HG03521 (cell line): ENCODE measurements around the gene NBPF4.
"Not testable (repeated sequence)": the region's sequence is repeated elsewhere in the genome, so short reads cannot be mapped to it uniquely, and the experiment has no call there.

Source experiments
- ATAC-seq: cut with Tn5 transposase; IDR thresholded peaks from one replicate; pipeline ENCODE4 v1.9.1; 2021; ENCODE audit warnings: mild to moderate bottlenecking, moderate library complexity; ENCODE audit not compliant: unreplicated experiment

Gene NBPF4, protein sequence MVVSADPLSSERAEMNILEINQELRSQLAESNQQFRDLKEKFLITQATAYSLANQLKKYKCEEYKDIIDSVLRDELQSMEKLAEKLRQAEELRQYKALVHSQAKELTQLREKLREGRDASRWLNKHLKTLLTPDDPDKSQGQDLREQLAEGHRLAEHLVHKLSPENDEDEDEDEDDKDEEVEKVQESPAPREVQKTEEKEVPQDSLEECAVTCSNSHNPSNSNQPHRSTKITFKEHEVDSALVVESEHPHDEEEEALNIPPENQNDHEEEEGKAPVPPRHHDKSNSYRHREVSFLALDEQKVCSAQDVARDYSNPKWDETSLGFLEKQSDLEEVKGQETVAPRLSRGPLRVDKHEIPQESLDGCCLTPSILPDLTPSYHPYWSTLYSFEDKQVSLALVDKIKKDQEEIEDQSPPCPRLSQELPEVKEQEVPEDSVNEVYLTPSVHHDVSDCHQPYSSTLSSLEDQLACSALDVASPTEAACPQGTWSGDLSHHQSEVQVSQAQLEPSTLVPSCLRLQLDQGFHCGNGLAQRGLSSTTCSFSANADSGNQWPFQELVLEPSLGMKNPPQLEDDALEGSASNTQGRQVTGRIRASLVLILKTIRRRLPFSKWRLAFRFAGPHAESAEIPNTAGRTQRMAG

DNA sequence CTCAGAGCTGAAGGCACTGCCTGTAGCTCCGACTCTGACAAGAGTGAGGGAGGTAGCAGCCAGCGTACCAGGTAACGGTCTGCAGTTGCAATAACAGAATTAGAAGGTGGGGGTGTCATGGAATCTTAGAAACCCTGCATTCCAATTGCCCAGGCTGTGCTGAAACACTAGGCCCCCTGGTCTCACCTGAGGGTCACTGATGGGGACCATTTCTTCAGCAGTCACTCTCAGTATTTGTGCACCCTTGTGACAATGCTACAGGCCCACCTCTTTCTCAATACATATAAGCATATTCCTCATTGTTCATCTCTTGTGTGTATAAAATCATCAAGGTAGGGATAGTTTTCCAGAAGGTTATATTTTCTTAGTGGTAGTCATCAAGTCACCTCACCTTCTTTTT, at the start of gene NBPF4:
Gene NBPF4, minus strand, starts transcription at position 101 of the 400 bp plus-strand sequence. CDS start 315 bp downstream, outside the sequence.
- not testable (repeated sequence) for ATAC-seq

DNA sequence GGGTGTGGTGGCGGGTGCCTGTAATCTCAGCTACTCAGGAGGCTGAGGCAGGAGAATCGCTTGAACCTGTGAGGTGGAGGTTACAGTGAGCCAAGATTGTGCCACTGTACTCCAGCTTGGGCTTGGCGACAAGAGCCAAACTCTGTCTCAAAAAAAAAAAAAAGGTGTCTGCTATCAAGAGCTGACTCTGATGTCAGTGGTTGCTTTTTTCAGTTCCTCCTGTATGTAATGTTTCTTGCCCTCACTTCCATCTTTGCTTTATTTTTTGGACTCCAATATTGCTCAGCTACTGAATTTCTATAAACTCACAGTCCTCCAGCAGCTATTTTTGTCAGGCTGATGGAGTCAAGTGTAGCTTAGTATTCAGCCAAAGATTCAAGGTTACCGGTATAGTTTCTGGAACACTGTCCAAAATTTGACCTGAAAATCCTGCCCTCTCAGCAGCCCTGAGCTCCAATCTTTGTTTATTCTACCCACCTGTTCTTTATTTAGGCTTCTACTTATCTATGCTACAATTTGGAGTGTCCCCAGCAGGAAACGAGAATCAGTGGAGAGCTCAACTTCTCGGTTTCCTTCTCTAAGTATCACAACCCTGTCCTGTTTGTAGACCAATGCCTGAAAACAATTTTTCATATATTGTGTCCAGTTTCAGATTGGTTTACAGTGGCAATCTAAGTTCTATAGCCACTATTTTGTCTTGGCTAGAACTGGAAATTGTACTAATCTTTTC, 38.8 kb upstream of the NBPF4 start:
- peak; percentile 69 for ATAC-seq

DNA sequence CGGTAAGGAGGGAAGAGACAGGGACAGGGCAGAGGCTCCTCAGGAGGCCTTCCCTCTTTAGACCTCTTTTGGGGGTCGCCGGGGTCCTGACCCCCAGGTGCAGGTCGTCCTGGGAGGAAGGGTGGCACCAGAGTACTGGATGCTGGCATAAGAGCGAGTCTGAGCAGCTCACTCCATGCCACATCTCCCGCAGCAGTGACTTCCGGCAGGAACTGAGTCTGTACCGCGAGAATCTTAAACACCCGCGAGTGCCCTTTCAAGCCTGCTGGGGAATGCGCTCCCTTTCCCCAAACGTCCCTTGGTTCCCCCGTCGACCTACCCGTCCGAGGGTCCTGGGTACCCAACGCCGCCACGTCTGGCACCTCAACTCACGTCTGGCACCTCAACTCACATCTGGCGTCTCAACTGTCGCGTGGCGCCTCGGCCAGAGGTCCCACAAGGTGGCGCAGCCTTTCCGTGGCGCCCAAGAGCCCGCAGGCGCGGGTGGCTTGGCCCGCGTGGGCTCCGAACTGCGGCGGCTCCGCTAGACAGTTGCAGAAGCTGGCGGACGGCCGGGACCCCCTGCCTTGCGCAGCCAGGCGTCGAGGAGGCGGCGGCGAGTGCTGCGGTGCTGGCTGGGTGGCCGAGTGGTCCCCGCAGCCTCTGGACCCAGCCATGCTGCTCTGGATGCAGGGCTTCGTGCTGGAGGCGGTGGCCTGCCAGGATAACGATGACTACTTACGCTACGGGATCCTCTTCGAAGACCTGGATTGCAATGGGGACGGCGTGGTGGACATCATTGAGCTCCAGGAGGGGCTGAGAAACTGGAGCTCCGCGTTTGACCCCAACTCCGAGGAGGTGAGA, 28.8 kb upstream of the NBPF4 start:
- peak; percentile 71 for ATAC-seq

DNA sequence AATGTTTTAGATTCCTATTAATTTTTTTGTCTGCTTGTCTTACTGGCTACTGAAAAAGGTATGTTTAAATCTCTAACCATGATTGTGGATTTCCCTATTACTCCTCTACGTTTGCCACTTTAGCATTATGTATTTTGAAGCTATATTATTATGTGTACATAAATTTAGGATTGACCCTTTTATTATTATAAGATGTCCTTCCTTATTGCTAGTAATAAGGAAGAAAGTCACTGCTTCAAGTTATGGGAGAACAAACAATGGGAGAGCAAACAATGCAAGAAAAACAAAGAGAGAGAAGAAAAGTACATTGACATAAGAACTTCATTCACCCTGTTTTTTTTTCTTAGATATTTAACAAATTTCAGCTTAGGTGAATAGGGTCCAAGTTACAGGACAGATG, 23.2 kb upstream of the NBPF4 start:
- ATAC-seq: not testable (repeated sequence)

DNA sequence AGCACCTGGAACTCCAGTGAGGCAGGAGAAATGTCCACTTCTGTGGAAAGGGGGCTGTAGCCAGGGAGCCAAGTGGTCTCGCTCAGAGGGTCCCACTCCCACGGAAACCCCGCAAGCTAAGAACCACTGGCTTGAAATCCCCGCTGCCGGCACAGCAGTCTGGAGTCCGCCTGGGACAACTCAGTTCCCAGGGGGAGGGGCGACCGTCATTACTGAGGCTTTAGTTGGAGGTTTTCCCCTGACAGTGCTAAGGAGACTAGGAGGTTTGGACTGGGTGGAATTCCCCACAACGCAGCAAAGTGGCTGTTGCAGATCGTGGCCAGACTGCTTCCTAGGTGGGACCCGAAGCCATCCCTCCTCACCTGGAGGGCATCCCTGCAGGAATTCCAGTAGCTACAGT, 18.1 kb upstream of the NBPF4 start:
- ATAC-seq: not testable (repeated sequence)

DNA sequence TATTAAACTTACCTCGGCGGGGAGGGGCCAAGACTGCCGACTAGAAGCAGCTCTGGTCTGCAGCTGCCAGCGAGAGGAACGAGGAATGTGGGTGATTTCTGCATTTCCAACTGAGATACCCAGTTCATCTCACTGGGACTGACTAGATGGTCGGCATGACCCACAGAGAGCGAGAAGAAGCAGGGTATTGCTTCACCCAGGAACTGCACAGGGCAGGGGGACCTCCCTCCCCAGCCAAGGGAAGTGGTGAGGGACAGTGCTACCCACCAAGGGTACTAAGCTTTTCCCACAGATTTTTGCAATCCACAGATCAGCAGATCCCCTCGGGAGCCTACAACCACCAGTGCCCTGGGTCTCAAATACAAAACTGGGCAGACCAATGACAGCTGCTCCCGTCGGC, 17.6 kb upstream of the NBPF4 start:
- ATAC-seq: not testable (repeated sequence)

DNA sequence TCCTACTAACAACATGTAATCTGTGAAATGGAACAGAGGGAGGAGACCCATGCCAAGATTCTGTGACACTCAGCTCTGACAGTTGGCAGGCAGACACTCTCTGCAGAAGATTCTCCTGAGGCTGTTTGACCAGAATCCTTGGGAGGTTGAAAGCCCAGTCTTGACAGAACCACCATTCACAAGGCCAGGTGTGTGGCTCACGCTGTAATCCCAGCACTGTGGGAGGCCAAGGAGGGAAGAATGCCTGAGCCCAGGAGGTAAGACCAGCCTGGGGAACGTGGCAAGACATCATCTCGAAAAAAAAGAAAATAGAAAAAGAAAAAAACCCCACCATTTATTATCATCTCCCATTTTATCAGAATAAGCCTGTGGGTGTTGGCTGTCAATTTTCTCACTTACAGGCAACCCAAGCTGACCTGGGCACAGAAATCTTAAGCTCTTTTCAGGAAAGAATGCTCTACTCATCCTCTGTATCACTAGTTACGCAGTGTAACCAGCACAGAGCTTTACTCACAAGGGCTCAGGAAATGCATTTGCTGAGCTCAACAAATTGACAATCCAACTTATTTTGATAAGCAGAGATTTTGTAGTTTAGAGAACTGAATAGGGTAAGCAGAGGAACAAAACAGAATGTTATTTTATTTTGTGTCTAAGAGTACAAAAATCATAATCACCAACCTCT, 16.8 kb upstream of the NBPF4 start:
- not testable (repeated sequence) for ATAC-seq

DNA sequence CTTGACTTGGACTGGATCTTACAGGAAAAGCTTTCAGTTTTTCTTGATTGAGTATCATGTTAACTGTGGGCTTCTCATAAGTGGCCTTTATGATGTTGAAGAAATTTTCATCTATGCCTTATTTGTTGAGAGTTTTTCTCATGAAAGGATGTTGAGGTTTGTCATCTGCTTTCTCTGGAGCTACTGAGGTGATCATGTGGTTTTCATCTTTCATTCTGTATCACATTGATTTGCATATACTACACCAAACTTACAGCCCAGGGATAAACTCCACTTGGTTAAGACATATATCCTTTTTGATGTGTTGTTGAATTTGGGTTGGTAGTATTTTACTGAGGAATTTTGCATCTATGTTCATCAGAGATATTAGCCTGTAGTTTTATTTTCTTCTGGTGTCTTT, 11.6 kb upstream of the NBPF4 start:
- peak; percentile 78 for ATAC-seq

DNA sequence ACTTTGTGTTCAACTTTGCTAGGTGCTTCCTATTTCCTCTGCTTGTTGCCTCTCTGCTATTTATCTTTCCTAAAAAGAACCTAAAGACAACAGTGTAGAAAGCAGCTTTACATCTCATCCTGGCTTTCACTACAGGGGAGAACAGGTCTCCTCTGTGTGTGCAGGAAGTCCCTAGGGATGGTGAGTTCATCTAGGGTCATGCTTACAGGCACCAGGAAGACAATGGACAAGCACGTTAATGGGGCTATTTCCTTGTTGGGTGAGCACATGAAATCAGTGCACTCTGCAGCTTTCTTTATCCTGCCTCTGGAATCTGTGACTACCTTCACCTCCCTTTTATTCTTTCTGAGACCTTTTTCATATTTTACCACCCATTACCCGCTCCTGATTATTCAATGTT, 4.5 kb downstream of the NBPF4 start:
- ATAC-seq: not testable (repeated sequence)

DNA sequence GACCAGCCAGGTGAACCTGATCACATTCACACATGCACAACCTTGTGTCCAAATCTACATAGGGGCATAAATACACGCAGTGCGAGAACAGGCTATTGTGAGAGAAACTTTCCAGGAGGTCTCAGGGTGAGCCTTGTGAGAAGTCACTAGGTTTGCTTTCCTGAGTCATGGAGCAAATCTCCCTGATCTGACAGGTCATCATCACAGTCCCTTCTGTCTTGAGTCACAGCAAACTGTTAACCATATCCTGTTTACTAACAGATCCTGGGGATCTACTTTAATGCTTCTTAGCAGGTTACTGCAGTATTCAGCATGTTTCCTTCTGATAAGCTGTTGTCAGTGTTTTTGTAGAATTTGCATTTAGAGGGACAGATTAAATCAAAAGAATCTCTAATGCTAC, 8.6 kb downstream of the NBPF4 start:
- not testable (repeated sequence) for ATAC-seq

DNA sequence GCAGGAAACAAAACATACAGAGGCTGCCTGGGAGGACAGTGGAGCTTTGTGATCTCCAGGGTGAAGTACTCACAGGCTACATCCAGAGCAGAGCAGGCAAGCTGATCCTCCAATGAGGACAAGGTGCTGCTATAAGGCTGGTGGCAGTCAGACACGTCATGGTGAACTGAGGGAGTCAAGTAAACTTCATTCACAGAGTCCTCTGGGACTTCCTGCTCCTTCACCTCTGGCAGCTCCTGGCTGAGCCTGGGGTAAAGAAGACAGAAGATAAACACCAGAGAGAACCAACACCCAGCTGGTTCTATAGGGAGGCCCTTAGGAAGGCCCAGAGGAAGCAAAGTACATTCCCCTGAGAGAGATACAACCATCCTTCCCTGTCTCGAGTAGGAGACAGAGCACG, 11.7 kb downstream of the NBPF4 start:
- not testable (repeated sequence) for ATAC-seq

DNA sequence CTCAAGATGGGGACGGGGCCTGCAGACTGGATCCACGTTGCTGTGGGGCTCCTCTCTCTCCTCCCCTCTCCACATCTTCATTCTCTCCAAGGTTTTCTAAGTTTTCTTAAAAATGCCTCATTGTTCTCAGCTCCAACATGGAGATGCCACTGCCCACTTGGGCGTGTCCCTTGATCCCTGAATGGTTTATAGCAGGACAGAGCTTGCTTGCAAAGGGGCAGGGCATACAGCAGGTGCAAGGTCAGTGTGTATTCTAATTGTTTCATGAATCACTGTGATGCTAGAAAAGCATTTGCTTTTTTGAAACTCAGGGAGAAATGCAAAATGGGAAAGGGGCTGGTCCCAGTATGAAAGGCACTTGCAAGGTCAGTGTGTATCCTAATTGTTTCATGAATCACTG, 13.9 kb downstream of the NBPF4 start:
- not testable (repeated sequence) for ATAC-seq

DNA sequence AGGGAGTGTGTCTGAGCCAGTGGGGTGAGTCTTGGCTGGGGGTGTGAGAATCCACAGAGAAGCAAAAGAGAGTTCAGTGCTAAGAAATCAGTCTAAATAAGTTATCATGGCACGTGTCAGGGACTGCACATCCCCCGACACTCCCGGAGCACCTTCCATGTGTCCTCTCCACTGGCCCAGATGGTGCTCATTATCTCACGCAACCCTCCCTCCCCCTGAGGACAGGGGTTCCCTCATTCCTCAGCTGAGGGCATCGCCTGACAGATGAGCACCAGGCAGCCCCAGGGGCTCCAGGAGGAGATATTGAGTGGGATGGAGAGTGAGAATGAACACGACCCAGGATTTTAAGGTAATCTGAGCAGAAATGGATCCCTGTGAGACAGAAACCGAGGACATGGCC, 16.1 kb downstream of the NBPF4 start:
- ATAC-seq: not testable (repeated sequence)

DNA sequence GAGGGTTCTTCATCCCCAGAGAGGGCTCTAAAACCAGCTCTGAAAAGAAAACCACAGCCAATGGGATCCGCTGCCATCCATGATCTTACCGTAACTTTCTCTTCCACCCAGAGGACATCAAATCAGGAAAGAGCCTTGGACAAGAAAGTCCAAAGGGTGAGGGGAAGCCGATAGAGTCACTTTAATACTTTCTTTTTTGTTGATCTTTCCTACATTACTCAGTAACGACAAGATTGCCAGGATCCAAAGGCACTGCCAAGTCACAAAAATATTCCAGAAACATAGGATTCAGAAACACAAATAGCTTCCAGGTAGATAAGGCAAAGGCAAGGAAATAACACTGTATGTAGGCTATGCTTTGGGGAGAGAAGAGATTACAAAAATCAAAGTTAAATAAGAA, 17.0 kb downstream of the NBPF4 start:
- ATAC-seq: not testable (repeated sequence)

DNA sequence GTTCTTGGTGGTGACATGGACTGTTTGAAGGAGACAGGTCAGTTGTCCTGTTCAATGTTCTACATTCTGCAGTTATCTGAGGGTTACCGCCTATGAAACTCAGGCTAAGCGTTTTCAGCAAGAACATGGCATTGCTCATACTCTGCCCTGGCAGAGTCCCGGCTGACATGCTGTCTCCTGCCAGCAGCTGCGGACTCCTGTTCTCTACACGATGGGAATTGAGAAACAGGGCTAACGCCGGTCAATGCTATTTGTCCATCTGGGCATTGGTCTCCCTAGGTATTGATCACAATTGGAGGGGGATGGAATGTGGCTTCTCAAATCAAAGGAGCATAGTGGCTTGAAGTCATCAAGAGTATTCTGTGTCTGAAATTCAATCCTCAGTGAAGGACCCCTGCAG, 20.6 kb downstream of the NBPF4 start:
- not testable (repeated sequence) for ATAC-seq

DNA sequence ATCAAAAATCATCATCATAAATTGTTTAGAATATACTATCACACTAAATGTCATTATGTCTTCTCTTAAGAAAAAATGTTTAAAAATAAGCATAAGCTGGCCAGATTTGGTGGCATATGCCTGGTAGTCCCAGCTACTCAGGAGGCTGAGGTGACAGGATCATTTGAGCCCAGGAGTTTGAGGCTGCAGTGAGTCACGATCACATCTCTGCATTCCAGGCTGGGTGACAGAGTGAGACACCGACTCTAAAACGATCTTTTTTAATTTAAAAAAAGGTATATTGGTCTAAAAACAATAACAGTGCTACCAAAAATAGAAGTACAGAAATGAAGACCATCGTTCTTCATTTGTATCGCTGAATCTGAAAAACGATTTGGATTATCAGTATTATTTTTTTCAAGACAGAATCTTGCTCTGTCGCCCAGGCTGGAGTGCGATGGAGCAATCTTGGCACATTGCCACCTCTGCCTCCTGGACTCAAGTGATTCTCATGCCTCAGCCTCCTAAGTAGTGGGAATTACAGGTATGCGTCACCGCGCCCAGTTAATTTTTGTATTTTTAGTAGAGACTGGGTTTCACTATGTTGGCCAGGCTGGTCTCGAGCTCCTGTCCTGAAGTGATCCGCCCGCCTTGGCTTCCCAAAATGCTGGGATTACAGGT, 26.2 kb downstream of the NBPF4 start:
- ATAC-seq: not testable (repeated sequence)

DNA sequence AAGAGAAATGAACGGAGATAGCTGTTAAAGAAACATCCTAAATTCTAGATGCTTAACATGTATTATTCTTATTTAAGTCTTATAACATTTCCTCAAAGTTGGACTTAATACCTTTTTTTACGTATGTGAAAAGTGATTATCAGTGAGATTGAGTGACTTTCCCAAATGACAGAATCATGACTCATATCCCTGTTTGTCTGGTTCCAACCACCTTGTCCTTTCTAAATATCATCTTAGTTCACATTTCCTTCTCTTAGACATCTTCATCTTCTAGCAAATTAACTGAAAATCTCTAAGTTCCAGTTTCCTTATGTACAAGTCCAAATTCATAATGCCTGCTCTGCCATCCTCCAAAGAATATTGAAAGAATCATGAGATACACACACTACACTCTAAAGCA, 26.9 kb downstream of the NBPF4 start:
- not testable (repeated sequence) for ATAC-seq

DNA sequence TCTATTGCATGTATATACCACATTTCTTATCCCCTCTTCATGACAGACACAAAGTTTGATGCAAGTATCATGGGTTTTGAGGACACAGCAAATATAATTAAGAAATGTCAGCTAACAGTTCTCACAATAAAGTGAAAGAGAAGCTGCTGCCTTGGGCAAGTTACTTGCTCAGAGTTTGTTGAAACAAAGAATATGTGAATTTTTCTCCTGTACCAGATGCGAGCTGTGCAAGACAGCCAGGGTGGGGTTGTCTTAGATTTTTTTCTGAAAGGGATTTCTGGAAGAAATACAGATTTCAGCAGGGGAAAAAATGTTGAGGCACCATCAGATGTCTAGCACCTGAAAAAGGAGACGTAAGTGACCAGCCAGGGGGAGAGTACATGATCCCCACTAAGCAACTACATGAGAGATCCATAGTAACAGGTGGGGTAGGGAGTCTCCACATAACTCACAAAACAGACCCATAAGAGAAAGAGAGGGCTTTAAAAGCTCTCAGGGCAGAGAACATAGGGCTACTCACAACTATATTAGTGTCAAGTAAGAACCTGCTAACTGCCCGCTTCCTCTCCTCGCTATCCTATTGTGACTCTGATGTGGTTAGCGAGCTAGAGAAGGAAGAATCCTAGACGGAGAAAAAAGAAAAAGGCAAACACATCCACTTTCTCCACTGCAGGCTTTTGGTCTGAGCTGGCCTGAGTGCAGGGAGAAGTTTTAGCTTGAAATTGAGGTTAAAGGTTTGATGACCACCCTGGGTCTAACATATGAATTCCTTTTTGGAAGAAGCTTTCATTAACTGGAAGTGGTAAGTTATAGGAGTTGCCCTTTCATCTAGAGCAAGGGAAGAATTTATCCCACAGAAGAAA, 27.6 kb downstream of the NBPF4 start:
- ATAC-seq: not testable (repeated sequence)
